ENCODE data around the gene IMMP2L. TPM values are rescaled to one million over a fixed set of nuclear protein-coding genes. Genes with fewer than 3 reads are reported as not detected.
"Not testable (repeated sequence)": the region's sequence is repeated elsewhere in the genome, so short reads cannot be mapped to it uniquely, and the experiment has no call there.

The IMMP2L gene
- total RNA-seq, 1 donor from 2014 or later: 11.9 TPM

GRCh38 chr7:111324228-111324627, 238.1 kb downstream of the IMMP2L start:
- Mint-ChIP-seq H3K27ac (ENCODE audit: unreplicated experiment) (no peak overlapping the region), H3K36me3 (ENCODE audit: low read depth) (no peaks in the 10 kb centered on the region), H3K4me3 (no peak overlapping the region), H3K9me3 (no peaks in the 10 kb centered on the region), H3K4me1 (no peaks in the 10 kb centered on the region), H3K27me3 (ENCODE audit: low read depth) (no peaks in the 10 kb centered on the region)
- no peak for DNase-seq (ENCODE audit: low read depth, low spot score)
- no peak for TF ChIP-seq CTCF (conservative IDR thresholded peaks at IDR 0.05)

GRCh38 chr7:111323670-111324069, 238.6 kb downstream of the IMMP2L start:
- not testable (repeated sequence) for H3K36me3 Mint-ChIP-seq (ENCODE audit: low read depth); H3K9me3 Mint-ChIP-seq; H3K27ac Mint-ChIP-seq (ENCODE audit: unreplicated experiment); DNase-seq (ENCODE audit: low read depth, low spot score); H3K27me3 Mint-ChIP-seq (ENCODE audit: low read depth); H3K4me3 Mint-ChIP-seq; H3K4me1 Mint-ChIP-seq

GRCh38 chr7:111320133-111320532, 242.2 kb downstream of the IMMP2L start:
- Mint-ChIP-seq H3K4me3 (no peak overlapping the region), H3K27me3 (ENCODE audit: low read depth) (no peaks in the 10 kb centered on the region), H3K36me3 (ENCODE audit: low read depth) (no peaks in the 10 kb centered on the region), H3K4me1 (no peaks in the 10 kb centered on the region), H3K27ac (ENCODE audit: unreplicated experiment) (no peak overlapping the region), H3K9me3 (no peaks in the 10 kb centered on the region)
- DNase-seq (ENCODE audit: low read depth, low spot score): no peak
- no peak for TF ChIP-seq CTCF (conservative IDR thresholded peaks at IDR 0.05)

- TF ChIP-seq CTCF (conservative IDR thresholded peaks at IDR 0.05): no peak
- Mint-ChIP-seq H3K4me1 (no peaks in the 10 kb centered on the region), H3K36me3 (ENCODE audit: low read depth) (no peaks in the 10 kb centered on the region), H3K27ac (ENCODE audit: unreplicated experiment) (no peak overlapping the region), H3K9me3 (no peaks in the 10 kb centered on the region), H3K27me3 (ENCODE audit: low read depth) (no peaks in the 10 kb centered on the region), H3K4me3 (no peak overlapping the region)
- no peak for DNase-seq (ENCODE audit: low read depth, low spot score)
Measured at GRCh38 chr7:111312966-111313365, 249.3 kb downstream of the IMMP2L start.

GRCh38 chr7:111308691-111309090, 253.6 kb downstream of the IMMP2L start:
- H3K27ac Mint-ChIP-seq (ENCODE audit: unreplicated experiment): no peak overlapping the region
- DNase-seq (ENCODE audit: low read depth, low spot score): no peak
- H3K36me3 Mint-ChIP-seq (ENCODE audit: low read depth): no peaks in the 10 kb centered on the region
- H3K9me3 Mint-ChIP-seq: no peaks in the 10 kb centered on the region
- peaks cover 6% of the 10 kb centered on the region for H3K4me1 Mint-ChIP-seq
- no peaks in the 10 kb centered on the region for H3K27me3 Mint-ChIP-seq (ENCODE audit: low read depth)
- no peak overlapping the region for H3K4me3 Mint-ChIP-seq
- TF ChIP-seq CTCF (conservative IDR thresholded peaks at IDR 0.05): no peak

GRCh38 chr7:111301891-111302290, 260.4 kb downstream of the IMMP2L start:
- Mint-ChIP-seq H3K36me3 (ENCODE audit: low read depth) (no peaks in the 10 kb centered on the region), H3K4me3 (no peak overlapping the region), H3K4me1 (peaks cover 6% of the 10 kb centered on the region), H3K27ac (ENCODE audit: unreplicated experiment) (no peak overlapping the region), H3K9me3 (no peaks in the 10 kb centered on the region), H3K27me3 (ENCODE audit: low read depth) (no peaks in the 10 kb centered on the region)
- TF ChIP-seq CTCF (conservative IDR thresholded peaks at IDR 0.05): no peak
- no peak for DNase-seq (ENCODE audit: low read depth, low spot score)
